NOMO-1 treated with DMSO at 0.1 percent for 48 hours (cell line): ENCODE results near the gene FBXW9.
"Not testable (repeated sequence)": the region's sequence is repeated elsewhere in the genome, so short reads cannot be mapped to it uniquely, and the experiment has no call there.

ENCODE experiments used
- DNase-seq: peaks from one replicate; lab custom pipeline; 2025; ENCODE audit not compliant: unreplicated experiment; lab: John Stamatoyannopoulos, UW

Gene FBXW9

GRCh38 chr19:12657966-12658365 is 38.5 kb downstream of the FBXW9 start:
- DNase-seq: no peak

- no peak for DNase-seq
Measured at GRCh38 chr19:12656899-12657571, 39.4 kb downstream of the FBXW9 start.

GRCh38 chr19:12655546-12655945 is 40.9 kb downstream of the FBXW9 start:
- DNase-seq: no peak

- no peak for DNase-seq
Measured at GRCh38 chr19:12652219-12652618, 44.2 kb downstream of the FBXW9 start.

GRCh38 chr19:12649941-12650340 is 46.5 kb downstream of the FBXW9 start:
- DNase-seq: no peak

GRCh38 chr19:12648088-12648487 is 48.3 kb downstream of the FBXW9 start:
- no peak for DNase-seq

- no peak for DNase-seq
Measured at GRCh38 chr19:12647490-12648071, 48.9 kb downstream of the FBXW9 start.

GRCh38 chr19:12647047-12647446 is 49.4 kb downstream of the FBXW9 start:
- no peak for DNase-seq

- DNase-seq: no peak
Measured at GRCh38 chr19:12646551-12646950, 49.9 kb downstream of the FBXW9 start.

GRCh38 chr19:12643716-12644115 is 52.7 kb downstream of the FBXW9 start:
- not testable (repeated sequence) for DNase-seq

- no peak for DNase-seq
Measured at GRCh38 chr19:12642506-12642905, 53.9 kb downstream of the FBXW9 start.

GRCh38 chr19:12641456-12641855 is 55.0 kb downstream of the FBXW9 start:
- no peak for DNase-seq

- peak; percentile 87 for DNase-seq
Measured at GRCh38 chr19:12639901-12640613, 56.4 kb downstream of the FBXW9 start.
